Endothelial cell of umbilical vein (primary cell): ENCODE data around the gene AFG1L. TPM values are rescaled to one million over a fixed set of nuclear protein-coding genes. Genes with fewer than 3 reads are reported as not detected.
"Not testable (repeated sequence)": the region's sequence is repeated elsewhere in the genome, so short reads cannot be mapped to it uniquely, and the experiment has no call there.

Experiments
- BruUV-seq: library from RNA; stranded (reverse); fragments of 400-500 nt; replicated peaks from 2 replicates; lab custom pipeline; 2021; lab: Mats Ljungman, UMichigan
- CTCF ChIA-PET: fragments of 300-600, 350-600 bp; sonication (Branson Sonifier 250); formaldehyde crosslinking; loops from one replicate; lab custom pipeline; 2021; ENCODE audit warnings: antibody characterized with exemption, inconsistent platforms; lab: Charles Lee
- POLR2A ChIA-PET: fragments of 300-600, 350-600 bp; sonication (Branson Sonifier 250); formaldehyde crosslinking; loops from one replicate; lab custom pipeline; 2021; ENCODE audit warnings: antibody characterized with exemption, inconsistent platforms; lab: Charles Lee
- DNase-seq: peaks from one replicate; pipeline ENCODE4 v3.0.0-alpha.2; 2011; ENCODE audit warnings: low read depth, low spot score
- FAIRE-seq: peaks from 2 replicates; lab custom pipeline; 2011; peaks lifted over from hg19 to GRCh38; lab: Jason Lieb, UNC
- H2AFZ ChIP-seq: 2 replicates; pipeline ENCODE4 v1.6.0; 2012; ENCODE audit warnings: low read depth, low read length, control low read depth, inconsistent platforms
- H3K27ac ChIP-seq: 2 replicates; pipeline ENCODE4 v1.5.1; 2011; ENCODE audit warnings: low read depth, mild to moderate bottlenecking, control low read depth, low read length, moderate library complexity; ENCODE audit not compliant: insufficient read depth
- H3K27me3 ChIP-seq, 2 experiments: 2 replicates each; pipeline versions ENCODE4 v1.6.0 to v1.6.1; 2011; ENCODE audit warnings: low read length in 2 of 2, mixed read lengths in 1 of 2; ENCODE audit not compliant: control insufficient read depth in 2 of 2, insufficient read depth in 2 of 2
- H3K36me3 ChIP-seq, 2 experiments: 2 replicates in 1 of 2; 3 replicates in 1 of 2; pipeline ENCODE4 v1.5.1; 2011; ENCODE audit warnings: low read length in 2 of 2, mild to moderate bottlenecking in 1 of 2, moderate library complexity in 1 of 2; ENCODE audit not compliant: control insufficient read depth in 2 of 2, insufficient read depth in 2 of 2; ENCODE audit errors: extremely low read depth in 1 of 2
- H3K4me1 ChIP-seq: 3 replicates; pipeline ENCODE4 v1.5.1; 2011; ENCODE audit warnings: mild to moderate bottlenecking, low read length; ENCODE audit not compliant: control insufficient read depth, insufficient read depth; ENCODE audit errors: extremely low read depth
- H3K4me2 ChIP-seq: 2 replicates; pipeline ENCODE4 v1.6.1; 2011; ENCODE audit warnings: low read length, control low read depth, mixed read lengths; ENCODE audit not compliant: insufficient read depth
- H3K4me3 ChIP-seq, 3 experiments: fragments of 200-600 bp in 1 of 3; sonication (generic), shearing (Covaris generic) in 1 of 3; replicated peaks in 1 of 3; 2 replicates each; pipeline ENCODE4 v1.5.1; 2011 to 2016; ENCODE audit warnings: control low read depth in 3 of 3, low read length in 3 of 3, mild to moderate bottlenecking in 2 of 3, inconsistent platforms in 1 of 3, low read depth in 1 of 3, moderate library complexity in 1 of 3; ENCODE audit not compliant: insufficient read depth in 1 of 3
- H3K79me2 ChIP-seq: 2 replicates; pipeline ENCODE4 v1.6.0; 2012; ENCODE audit warnings: low read length, inconsistent platforms; ENCODE audit not compliant: control insufficient read depth, insufficient read depth
- H3K9ac ChIP-seq: replicated peaks from 2 replicates; pipeline ENCODE3; 2011; ENCODE audit warnings: low read length, control low read depth; ENCODE audit not compliant: insufficient read depth; ENCODE audit errors: extremely low read depth
- H3K9me1 ChIP-seq: replicated peaks from 3 replicates; pipeline ENCODE4 v1.6.0; 2011; ENCODE audit warnings: mild to moderate bottlenecking, low read length; ENCODE audit not compliant: control insufficient read depth, insufficient read depth; ENCODE audit errors: extremely low read depth
- H3K9me3 ChIP-seq: replicated peaks from 2 replicates; pipeline ENCODE4 v1.5.1; 2012; ENCODE audit warnings: low read length, inconsistent platforms; ENCODE audit not compliant: control insufficient read depth, insufficient read depth
- H4K20me1 ChIP-seq: replicated peaks from 2 replicates; pipeline ENCODE3; 2011; ENCODE audit warnings: mild to moderate bottlenecking, low read length; ENCODE audit not compliant: control insufficient read depth, insufficient read depth; ENCODE audit errors: extremely low read depth
- EZH2 ChIP-seq: IDR thresholded peaks from 2 replicates; pipeline ENCODE4 v1.6.1; 2012; ENCODE audit warnings: borderline replicate concordance, low read depth, mild to moderate bottlenecking, moderate library complexity, low read length, inconsistent platforms; ENCODE audit not compliant: severe bottlenecking
- GATA2 ChIP-seq: IDR thresholded peaks from 2 replicates; pipeline ENCODE4 v1.7.0; 2011; ENCODE audit warnings: low read depth, mild to moderate bottlenecking, moderate library complexity, mixed read lengths, low read length; ENCODE audit not compliant: insufficient read length, insufficient read depth
- JUN ChIP-seq: IDR thresholded peaks from 2 replicates; pipeline ENCODE4 v1.6.1; 2011; ENCODE audit warnings: borderline replicate concordance, low read depth; ENCODE audit not compliant: insufficient read length, insufficient read depth
- POLR2AphosphoS5 ChIP-seq: IDR thresholded peaks from 2 replicates; pipeline ENCODE4 v1.6.1; 2012; ENCODE audit warnings: low read depth, mild to moderate bottlenecking, control low read depth, low read length, moderate library complexity; ENCODE audit not compliant: insufficient read depth
- dilution Hi-C: fragments of 300-500 bp; cut with MboI; formaldehyde crosslinking; loops from one replicate; pipeline ENCODE4 v1.15.0; 2019; ENCODE audit warnings: low sequenced_read_pairs; ENCODE audit not compliant: extremely low pct_ligation_motif_present
- intact Hi-C: fragments of 100-400 bp; cut with micrococcal nuclease; formaldehyde crosslinking; loops from one replicate; pipeline ENCODE4 v1.10.0; 2022
- polyA plus RNA-seq, 4 experiments: library from polyadenylated mRNA; depleted of rRNA in 3 of 4; stranded (reverse) in 3 of 4; unstranded in 1 of 4; fragments of >200 nt; gene quantifications; 2 replicates each; pipeline versions ENCODE4 v1.2.1 to v1.2.3, GENCODE V29; 2011 to 2012; ENCODE audit warnings: missing spikeins in 1 of 4
- total RNA-seq: library from RNA; stranded (reverse); gene quantifications from 2 replicates; pipeline ENCODE4 v1.2.3, GENCODE V29; 2021

AFG1L gene
- total and polyA plus RNA-seq, 2 donors (not counting 3 experiments of a cell fraction or from before 2014, with no cell fraction given), result 1.0 to 6.2 TPM

DNA sequence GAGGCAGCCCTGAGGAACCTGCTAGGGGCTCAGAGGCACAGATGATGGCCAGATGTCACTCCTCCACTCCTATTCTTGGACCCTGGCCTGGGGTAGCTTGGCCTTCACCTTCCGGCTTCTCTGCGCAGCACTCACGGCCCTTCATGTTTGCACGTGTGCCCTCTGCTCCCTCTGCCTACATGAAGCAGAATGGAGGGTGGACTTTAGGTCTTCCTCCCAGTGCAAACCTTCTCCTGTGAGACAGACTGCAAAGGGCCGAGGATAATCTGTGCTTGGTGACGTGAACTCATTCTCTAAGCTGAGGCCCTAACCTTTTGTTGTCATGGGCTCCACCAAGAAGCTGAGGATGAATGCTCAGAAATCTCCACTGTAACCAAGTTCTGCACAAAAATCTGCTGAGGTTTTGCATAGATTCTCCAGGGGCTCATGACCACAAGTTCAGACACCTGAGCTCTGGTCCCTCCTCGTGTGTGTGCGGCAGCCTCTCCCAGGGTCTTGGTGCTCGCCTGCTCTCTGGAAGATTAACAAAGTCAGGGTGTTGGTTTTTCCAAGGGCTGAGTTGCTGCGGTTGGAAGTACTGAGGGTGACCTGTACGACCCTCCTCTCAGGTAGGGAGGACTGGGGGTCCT, 240.4 kb downstream of the AFG1L start:
- POLR2A ChIA-PET, result interaction anchor here (0.8 kb wide), 1 partner anchor 559 kb away, joined by 3 read pairs; no protein-coding TSS in a partner anchor
- Histone ChIP-seq H3K27ac (no peak overlapping the region), H3K9me1 (no peaks in the 10 kb centered on the region), H3K4me3 (no peak overlapping the region), H3K9ac (no peak overlapping the region), H2AFZ (no peak overlapping the region), H4K20me1 (no peaks in the 10 kb centered on the region), H3K9me3 (no peaks in the 10 kb centered on the region), H3K4me1 (no peaks in the 10 kb centered on the region), H3K27me3 (peaks cover 0 to 3% of the 10 kb centered on the region in 2 experiments), H3K4me2 (no peak overlapping the region), H3K36me3 (no peaks in the 10 kb centered on the region), H3K79me2 (no peaks in the 10 kb centered on the region)
- no TSS peak for BruUV-seq
- no peak for TF ChIP-seq GATA2
- no peak for TF ChIP-seq EZH2
- TF ChIP-seq JUN, result no peak
- TF ChIP-seq POLR2AphosphoS5, result no peak
- FAIRE-seq, result no peak
- intact Hi-C loops, result no loop called here
- CTCF ChIA-PET, result interaction anchor here (0.7 kb wide), 1 partner anchor 43 kb away, joined by 3 read pairs; no protein-coding TSS in a partner anchor
- dilution Hi-C loops, result no loop called here
- DNase-seq, result no peak

GRCh38 chr6:108535920-108536535, 241.2 kb downstream of the AFG1L start:
- FAIRE-seq, H3K27ac ChIP-seq, DNase-seq, H3K36me3 ChIP-seq, H3K4me3 ChIP-seq, BruUV-seq, intact Hi-C loops, H3K79me2 ChIP-seq, H2AFZ ChIP-seq, H4K20me1 ChIP-seq, H3K4me2 ChIP-seq, H3K9me1 ChIP-seq, H3K9ac ChIP-seq, H3K4me1 ChIP-seq, dilution Hi-C loops, H3K9me3 ChIP-seq, H3K27me3 ChIP-seq: not testable (repeated sequence)
- ChIA-PET CTCF (interaction anchor here (0.7 to 1.3 kb wide), 3 partner anchors 24 to 357 kb away, joined by 3 read pairs; no protein-coding TSS in a partner anchor), POLR2A (interaction anchor here (0.6 to 0.8 kb wide), 2 partner anchors 558 to 801 kb away, joined by 3 to 5 read pairs; no protein-coding TSS in a partner anchor)
